H9 (cell line): Measurements from ENCODE around the gene DNAH5. TPM values are rescaled to one million over a fixed set of nuclear protein-coding genes. Genes with fewer than 3 reads are reported as not detected.

Experiments
- DNase-seq: peaks from one replicate; pipeline ENCODE4 v3.0.0-alpha.2; 2017
- H2AFZ ChIP-seq: one replicate; pipeline ENCODE4 v1.6.1; 2013; ENCODE audit warnings: mild to moderate bottlenecking, low read length, control low read depth, moderate library complexity
- H2AK5ac ChIP-seq: 2 replicates; pipeline ENCODE4 v1.6.1; 2013; ENCODE audit warnings: low read length, control low read depth, mixed read lengths; ENCODE audit not compliant: insufficient read length
- H2BK120ac ChIP-seq: one replicate; pipeline ENCODE4 v1.6.1; 2013; ENCODE audit warnings: low read depth, mild to moderate bottlenecking, low read length, control low read depth, inconsistent platforms; ENCODE audit not compliant: poor library complexity, severe bottlenecking
- H2BK12ac ChIP-seq: 2 replicates; pipeline ENCODE4 v1.6.1; 2013; ENCODE audit warnings: low read length, control low read depth, mixed read lengths, low read depth; ENCODE audit not compliant: insufficient read length
- H2BK15ac ChIP-seq: 2 replicates; pipeline ENCODE4 v1.6.1; 2013; ENCODE audit warnings: low read depth, low read length, control low read depth
- H2BK20ac ChIP-seq: one replicate; pipeline ENCODE4 v1.6.1; 2013; ENCODE audit warnings: low read depth, mild to moderate bottlenecking, low read length, control low read depth, inconsistent platforms; ENCODE audit not compliant: poor library complexity, severe bottlenecking
- H2BK5ac ChIP-seq: 2 replicates; pipeline ENCODE4 v1.6.1; 2013; ENCODE audit warnings: low read length, control low read depth, mixed read lengths; ENCODE audit not compliant: insufficient read length
- H3K14ac ChIP-seq: 2 replicates; pipeline ENCODE4 v1.6.1; 2013; ENCODE audit warnings: low read length, control low read depth; ENCODE audit not compliant: insufficient read depth
- H3K18ac ChIP-seq: 2 replicates; pipeline ENCODE4 v1.6.1; 2013; ENCODE audit warnings: low read depth, mild to moderate bottlenecking, mixed read lengths, low read length, control low read depth; ENCODE audit not compliant: insufficient read length
- H3K23ac ChIP-seq: 2 replicates; pipeline ENCODE4 v1.6.1; 2013; ENCODE audit warnings: low read length, control low read depth, mixed read lengths, low read depth; ENCODE audit not compliant: insufficient read length
- H3K23me2 ChIP-seq: 2 replicates; pipeline ENCODE4 v1.6.1; 2013; ENCODE audit warnings: low read depth, mild to moderate bottlenecking, mixed read lengths, low read length, control low read depth; ENCODE audit not compliant: insufficient read length, poor library complexity, severe bottlenecking
- H3K27ac ChIP-seq: 2 replicates; pipeline ENCODE4 v1.5.1; 2013; ENCODE audit warnings: low read length, control low read depth, mixed read lengths, low read depth; ENCODE audit not compliant: insufficient read length
- H3K27me3 ChIP-seq: 2 replicates; pipeline ENCODE4 v1.6.1; 2013; ENCODE audit warnings: low read length, control low read depth, inconsistent platforms; ENCODE audit not compliant: insufficient read depth
- H3K4ac ChIP-seq: 2 replicates; pipeline ENCODE4 v1.6.1; 2013; ENCODE audit warnings: low read depth, mild to moderate bottlenecking, control low read depth, inconsistent platforms, low read length, moderate library complexity
- H3K4me1 ChIP-seq: 2 replicates; pipeline ENCODE4 v1.6.1; 2013; ENCODE audit warnings: low read length, control low read depth, inconsistent platforms; ENCODE audit not compliant: insufficient read depth
- H3K4me2 ChIP-seq: 2 replicates; pipeline ENCODE4 v1.6.1; 2013; ENCODE audit warnings: low read length, control low read depth, mixed read lengths; ENCODE audit not compliant: insufficient read length, insufficient read depth
- H3K56ac ChIP-seq: 2 replicates; pipeline ENCODE4 v1.6.1; 2013; ENCODE audit warnings: low read depth, mild to moderate bottlenecking, mixed read lengths, low read length, control low read depth; ENCODE audit not compliant: insufficient read length
- H3K79me1 ChIP-seq: 2 replicates; pipeline ENCODE4 v1.6.1; 2013; ENCODE audit warnings: low read depth, mild to moderate bottlenecking, moderate library complexity, low read length, control low read depth, inconsistent platforms; ENCODE audit not compliant: insufficient read depth, poor library complexity, severe bottlenecking
- H3K79me2 ChIP-seq: 2 replicates; pipeline ENCODE4 v1.6.1; 2013; ENCODE audit warnings: low read length, control low read depth, inconsistent platforms; ENCODE audit not compliant: insufficient read depth
- H3K9ac ChIP-seq: 2 replicates; pipeline ENCODE4 v1.6.1; 2013; ENCODE audit warnings: low read length, control low read depth, mixed read lengths; ENCODE audit not compliant: insufficient read length; ENCODE audit errors: extremely low read depth
- H3K9me3 ChIP-seq: one replicate; pipeline ENCODE4 v1.6.1; 2013; ENCODE audit warnings: low read depth, low read length, inconsistent platforms; ENCODE audit not compliant: control insufficient read depth
- H3T11ph ChIP-seq: one replicate; pipeline ENCODE4 v1.6.1; 2013; ENCODE audit warnings: mild to moderate bottlenecking, low read length, control low read depth, inconsistent platforms
- H4K20me1 ChIP-seq: one replicate; pipeline ENCODE4 v1.6.1; 2013; ENCODE audit not compliant: control insufficient read depth, insufficient read length, insufficient read depth
- H4K5ac ChIP-seq: 2 replicates; pipeline ENCODE4 v1.6.1; 2013; ENCODE audit warnings: low read depth, mild to moderate bottlenecking, mixed read lengths, low read length, control low read depth; ENCODE audit not compliant: insufficient read length
- H4K8ac ChIP-seq: replicated peaks from 2 replicates; pipeline ENCODE4 v1.6.1; 2013; ENCODE audit warnings: low read length, control low read depth, mixed read lengths, low read depth; ENCODE audit not compliant: insufficient read length
- H4K91ac ChIP-seq: 2 replicates; pipeline ENCODE4 v1.6.1; 2013; ENCODE audit warnings: low read depth, mild to moderate bottlenecking, moderate library complexity, mixed read lengths, low read length, control low read depth; ENCODE audit not compliant: insufficient read length
- H3K27ac Mint-ChIP-seq, 3 experiments: 2 replicates in 2 of 3; 3 replicates in 1 of 3; pipeline ENCODE4 v1.8.0; 2020 to 2021; ENCODE audit warnings: mixed read lengths in 3 of 3, mild to moderate bottlenecking in 1 of 3, moderate library complexity in 1 of 3
- H3K27me3 Mint-ChIP-seq: 2 replicates; pipeline ENCODE4 v1.8.0; 2021; ENCODE audit warnings: low read depth, mild to moderate bottlenecking, moderate library complexity, mixed read lengths
- H3K36me3 Mint-ChIP-seq, 3 experiments: 2 replicates in 2 of 3; 3 replicates in 1 of 3; pipeline ENCODE4 v1.8.0; 2020 to 2021; ENCODE audit warnings: low read depth in 3 of 3, mixed read lengths in 3 of 3; ENCODE audit not compliant: insufficient read depth in 1 of 3
- H3K4me1 Mint-ChIP-seq, 2 experiments: 2 replicates each; pipeline ENCODE4 v1.8.0; 2020; ENCODE audit warnings: mixed read lengths in 2 of 2
- H3K4me3 Mint-ChIP-seq, 2 experiments: 2 replicates in 1 of 2; 3 replicates in 1 of 2; pipeline ENCODE4 v1.8.0; 2020 to 2021; ENCODE audit warnings: mild to moderate bottlenecking in 2 of 2, mixed read lengths in 2 of 2, moderate library complexity in 1 of 2
- H3K9me3 Mint-ChIP-seq, 2 experiments: 2 replicates in 1 of 2; 3 replicates in 1 of 2; pipeline ENCODE4 v1.8.0; 2020; ENCODE audit warnings: mild to moderate bottlenecking in 2 of 2, mixed read lengths in 2 of 2, moderate library complexity in 1 of 2
- WGBS: extraction: QIAGEN DNeasy Blood & Tissue Kit; methylation state at CpG from one replicate; pipeline ENCODE4 v1.1.7; 2013; ENCODE audit warnings: missing lambda C conversion rate, low lambda C conversion rate, mixed read lengths; ENCODE audit not compliant: insufficient read length; ENCODE audit errors: extremely low coverage; 5-methylcytosine and 5-hydroxymethylcytosine counted together
- total RNA-seq: library from RNA; stranded (reverse); gene quantifications from 2 replicates; pipeline ENCODE4 v1.2.1, GENCODE V29; 2021
- TF ChIP-seq, protein P1 (sequence below): fragments of 200-600 bp; sonication (generic); conservative IDR thresholded peaks from 3 replicates; pipeline ENCODE4 v1.8.0; 2021; ENCODE audit warnings: antibody characterized with exemption, mild to moderate bottlenecking

Gene DNAH5
- total RNA-seq, 1 experiment from 2014 or later = 0.50 TPM

DNA sequence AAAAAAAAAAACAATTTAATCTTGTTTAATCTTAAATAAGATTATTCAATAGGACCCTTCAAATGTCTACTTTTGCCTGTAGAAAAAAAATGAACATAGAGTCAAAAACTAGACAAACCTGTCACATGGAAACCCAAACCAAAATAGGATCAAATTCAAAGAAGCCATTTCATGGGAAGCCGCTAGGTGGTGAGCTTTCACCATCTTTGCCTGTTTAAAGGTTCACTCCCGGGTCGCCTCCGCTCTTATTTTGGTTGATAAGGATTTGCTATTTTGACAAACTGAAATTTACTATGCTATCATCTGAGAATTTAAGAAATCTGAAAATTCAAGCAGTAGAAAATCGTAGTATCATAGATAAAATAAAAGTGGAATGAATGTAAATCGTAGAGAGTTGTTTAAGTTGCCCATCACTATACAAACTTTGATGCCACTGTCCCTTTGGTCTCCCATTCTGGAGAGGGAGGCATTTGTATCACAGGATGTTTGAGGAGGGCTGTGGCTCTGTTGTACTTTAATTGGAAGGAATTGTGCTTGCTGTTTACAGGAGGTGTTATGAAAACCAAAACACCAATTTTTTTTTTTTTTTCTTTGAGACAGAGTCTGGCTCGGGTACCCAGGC, 43.5 kb upstream of the DNAH5 start:
- H3K27ac ChIP-seq = no peak overlapping the region

More for the DNA sequence above, 43.5 kb upstream of the DNAH5 start:
- Histone ChIP-seq H3K27me3 (no peaks in the 10 kb centered on the region), H4K8ac (no peak overlapping the region), H3K56ac (no peak overlapping the region), H2BK5ac (no peak overlapping the region), H2BK20ac (no peak overlapping the region), H3K18ac (no peak overlapping the region), H3K23ac (no peak overlapping the region), H3K79me1 (no peaks in the 10 kb centered on the region), H2BK12ac (no peak overlapping the region), H4K5ac (no peak overlapping the region), H3K23me2 (no peaks in the 10 kb centered on the region), H3K79me2 (no peaks in the 10 kb centered on the region), H3K4ac (no peak overlapping the region), H3K9ac (no peak overlapping the region), H3T11ph (no peak overlapping the region), H3K4me2 (no peak overlapping the region), H3K14ac (no peak overlapping the region), H4K20me1 (no peaks in the 10 kb centered on the region), H2AK5ac (no peak overlapping the region), H2AFZ (no peak overlapping the region), H3K4me1 (no peaks in the 10 kb centered on the region), H2BK15ac (no peak overlapping the region), H4K91ac (no peak overlapping the region), H3K9me3 (no peaks in the 10 kb centered on the region), H2BK120ac (no peak overlapping the region)
- no CpG with 5 or more reads among the region's 7 CpGs for WGBS
- Mint-ChIP-seq H3K4me3 (no peak overlapping the region), H3K27ac (no peak overlapping the region), H3K36me3 (no peaks in the 10 kb centered on the region; a peak in 1 of 7 replicates), H3K9me3 (no peaks in the 10 kb centered on the region; a peak in 2 of 5 replicates), H3K4me1 (peaks cover 3 to 8% of the 10 kb centered on the region in 2 experiments; a peak in 3 of 4 replicates), H3K27me3 (peaks cover 2% of the 10 kb centered on the region)
- peak; percentile 42 for DNase-seq
- TF ChIP-seq, protein P1, sequence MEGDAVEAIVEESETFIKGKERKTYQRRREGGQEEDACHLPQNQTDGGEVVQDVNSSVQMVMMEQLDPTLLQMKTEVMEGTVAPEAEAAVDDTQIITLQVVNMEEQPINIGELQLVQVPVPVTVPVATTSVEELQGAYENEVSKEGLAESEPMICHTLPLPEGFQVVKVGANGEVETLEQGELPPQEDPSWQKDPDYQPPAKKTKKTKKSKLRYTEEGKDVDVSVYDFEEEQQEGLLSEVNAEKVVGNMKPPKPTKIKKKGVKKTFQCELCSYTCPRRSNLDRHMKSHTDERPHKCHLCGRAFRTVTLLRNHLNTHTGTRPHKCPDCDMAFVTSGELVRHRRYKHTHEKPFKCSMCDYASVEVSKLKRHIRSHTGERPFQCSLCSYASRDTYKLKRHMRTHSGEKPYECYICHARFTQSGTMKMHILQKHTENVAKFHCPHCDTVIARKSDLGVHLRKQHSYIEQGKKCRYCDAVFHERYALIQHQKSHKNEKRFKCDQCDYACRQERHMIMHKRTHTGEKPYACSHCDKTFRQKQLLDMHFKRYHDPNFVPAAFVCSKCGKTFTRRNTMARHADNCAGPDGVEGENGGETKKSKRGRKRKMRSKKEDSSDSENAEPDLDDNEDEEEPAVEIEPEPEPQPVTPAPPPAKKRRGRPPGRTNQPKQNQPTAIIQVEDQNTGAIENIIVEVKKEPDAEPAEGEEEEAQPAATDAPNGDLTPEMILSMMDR = peak; percentile 96
